Measurements from ENCODE around the gene SCRG1.
A peak's percentile ranks its signal among the peaks of the same experiment; 100 is the strongest.

SCRG1 gene

GRCh38 chr4:173410079-173410478 lies 11.2 kb upstream of the SCRG1 start:
- peak; percentile 76 for DNase-seq

GRCh38 chr4:173405840-173406606 lies 7.1 kb upstream of the SCRG1 start:
- DNase-seq = no peak

GRCh38 chr4:173404296-173404865 lies 5.5 kb upstream of the SCRG1 start:
- no peak for DNase-seq

GRCh38 chr4:173403051-173403450 lies 4.1 kb upstream of the SCRG1 start:
- no peak for DNase-seq

GRCh38 chr4:173401063-173401462 lies 2.1 kb upstream of the SCRG1 start:
- no peak for DNase-seq

- DNase-seq = no peak
Measured at GRCh38 chr4:173398220-173398619, 696 bp downstream of the SCRG1 start.

GRCh38 chr4:173397604-173398003 lies 1.3 kb downstream of the SCRG1 start:
- DNase-seq = no peak

- no peak for DNase-seq
Measured at GRCh38 chr4:173391701-173392100, 7.2 kb downstream of the SCRG1 start.

GRCh38 chr4:173386751-173387150 lies 12.2 kb downstream of the SCRG1 start:
- no peak for DNase-seq

GRCh38 chr4:173382349-173382748 lies 16.6 kb downstream of the SCRG1 start:
- no peak for DNase-seq

GRCh38 chr4:173381610-173382009 lies 17.3 kb downstream of the SCRG1 start:
- peak; percentile 27 for DNase-seq

GRCh38 chr4:173380987-173381386 lies 17.9 kb downstream of the SCRG1 start:
- DNase-seq = no peak

- no peak for DNase-seq
Measured at GRCh38 chr4:173379929-173380328, 19.0 kb downstream of the SCRG1 start.

GRCh38 chr4:173374588-173374987 lies 24.3 kb downstream of the SCRG1 start:
- DNase-seq = no peak

- DNase-seq = peak; percentile 78
Measured at GRCh38 chr4:173371292-173372192, 27.4 kb downstream of the SCRG1 start.

- peak; percentile 97 for DNase-seq
Measured at GRCh38 chr4:173370477-173371291, 28.2 kb downstream of the SCRG1 start, which contains the start of gene SAP30. TSS of gene SAP30 (plus strand) at chr4:173370954. CDS start at chr4:173371183, 229 bp downstream.

- DNase-seq = no peak
Measured at GRCh38 chr4:173370130-173370476, 28.8 kb downstream of the SCRG1 start.

GRCh38 chr4:173367946-173368345 lies 31.0 kb downstream of the SCRG1 start:
- peak; percentile 11 for DNase-seq

GRCh38 chr4:173367285-173367684 lies 31.6 kb downstream of the SCRG1 start:
- DNase-seq = no peak

- no peak for DNase-seq
Measured at GRCh38 chr4:173365359-173365996, 33.4 kb downstream of the SCRG1 start.

- DNase-seq = no peak
Measured at GRCh38 chr4:173362666-173363065, 36.2 kb downstream of the SCRG1 start.

GRCh38 chr4:173360587-173361221 lies 38.2 kb downstream of the SCRG1 start:
- no peak for DNase-seq

Data from midbrain (tissue), 1 donor.